Uterus (tissue), 4 donors: ENCODE data around the gene RAI14. TPM values are rescaled to one million over a fixed set of nuclear protein-coding genes. Genes with fewer than 3 reads are reported as not detected.
"Not testable (repeated sequence)": the region's sequence is repeated elsewhere in the genome, so short reads cannot be mapped to it uniquely, and the experiment has no call there.

Experiments
- DNase-seq, 2 donors: peaks; one replicate each; pipeline ENCODE4 v3.0.0-alpha.2; 2019 to 2020
- H3K27ac ChIP-seq, 2 donors: fragments of 200-600 bp; sonication (generic); 1 replicate in 1 of 2; 2 replicates in 1 of 2; pipeline ENCODE4 v1.5.1; 2016 to 2018
- H3K27me3 ChIP-seq, 2 donors: fragments of 200-600 bp; sonication (generic); one replicate each; pipeline ENCODE4 v1.5.1; 2018 to 2019; ENCODE audit warnings: control low read depth in 1 of 2
- H3K36me3 ChIP-seq, 2 donors: fragments of 200-600 bp; sonication (generic); one replicate each; pipeline ENCODE4 v1.5.1; 2019; ENCODE audit warnings: control low read depth in 1 of 2
- H3K4me1 ChIP-seq, 2 donors: fragments of 200-600 bp; sonication (generic); one replicate each; pipeline ENCODE4 v1.5.1; 2018 to 2019; ENCODE audit warnings: control low read depth in 1 of 2
- H3K4me3 ChIP-seq, 2 donors: fragments of 200-600 bp; sonication (generic); 1 replicate in 1 of 2; 2 replicates in 1 of 2; pipeline ENCODE4 v1.5.1; 2018 to 2019; ENCODE audit warnings: mild to moderate bottlenecking in 1 of 2
- H3K9me3 ChIP-seq, 2 donors: fragments of 200-600 bp; sonication (generic); one replicate each; pipeline ENCODE4 v1.5.1; 2019; ENCODE audit warnings: control low read depth in 1 of 2
- POLR2A ChIP-seq, 2 donors: fragments of 450-650 bp; IDR thresholded peaks; one replicate each; pipeline ENCODE4 v1.6.1; 2016; ENCODE audit warnings: antibody characterized with exemption in 2 of 2, mild to moderate bottlenecking in 1 of 2, moderate library complexity in 1 of 2
- intact Hi-C: fragments of 100-400 bp; cut with DNase I; formaldehyde crosslinking; loops from one replicate; pipeline ENCODE4 v1.15.1; 2023; ENCODE audit warnings: low total_unique reads
- total RNA-seq, 4 donors: library from RNA; depleted of rRNA in 3 of 4; stranded (reverse); fragments of >200 nt in 3 of 4; gene quantifications; one replicate each; pipeline versions ENCODE4 v1.1.0 to v1.2.4, GENCODE V29; 2014 to 2023
- TF ChIP-seq, protein P1 (sequence below), 4 experiments: fragments of 200-600 bp in 2 of 4; fragments of 450-650 bp in 2 of 4; sonication (generic) in 2 of 4; IDR thresholded peaks; one replicate each; pipeline ENCODE4 v1.5.1; 2016 to 2019; ENCODE audit warnings: antibody characterized with exemption in 4 of 4, mild to moderate bottlenecking in 2 of 4, moderate library complexity in 1 of 4
- donor health status: DM: yes; HTN: yes; CAD: no.

Gene RAI14
- total RNA-seq, 4 donors from 2014 or later: 32.4 to 264 (median 117) TPM

DNA sequence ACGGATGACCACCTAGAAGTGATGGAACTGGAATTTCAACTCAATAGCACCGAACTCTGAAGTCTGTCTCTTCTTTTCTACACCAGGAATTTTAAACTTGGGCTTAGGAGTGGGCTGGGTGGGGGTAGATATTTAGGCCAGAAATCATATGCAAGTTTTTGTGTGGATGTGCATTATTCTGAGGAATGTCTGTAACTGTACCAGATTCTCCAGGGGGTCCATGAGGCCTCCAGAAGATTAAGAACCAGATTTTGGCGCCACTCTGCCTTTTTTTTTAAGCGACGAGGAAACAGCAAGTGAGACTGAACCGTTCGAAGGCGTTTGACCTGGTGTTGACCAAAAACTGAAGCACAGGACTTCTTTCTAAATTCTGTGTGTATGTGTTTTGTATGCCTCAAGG is 94.1 kb downstream of the RAI14 start:
- TF ChIP-seq, protein P1, sequence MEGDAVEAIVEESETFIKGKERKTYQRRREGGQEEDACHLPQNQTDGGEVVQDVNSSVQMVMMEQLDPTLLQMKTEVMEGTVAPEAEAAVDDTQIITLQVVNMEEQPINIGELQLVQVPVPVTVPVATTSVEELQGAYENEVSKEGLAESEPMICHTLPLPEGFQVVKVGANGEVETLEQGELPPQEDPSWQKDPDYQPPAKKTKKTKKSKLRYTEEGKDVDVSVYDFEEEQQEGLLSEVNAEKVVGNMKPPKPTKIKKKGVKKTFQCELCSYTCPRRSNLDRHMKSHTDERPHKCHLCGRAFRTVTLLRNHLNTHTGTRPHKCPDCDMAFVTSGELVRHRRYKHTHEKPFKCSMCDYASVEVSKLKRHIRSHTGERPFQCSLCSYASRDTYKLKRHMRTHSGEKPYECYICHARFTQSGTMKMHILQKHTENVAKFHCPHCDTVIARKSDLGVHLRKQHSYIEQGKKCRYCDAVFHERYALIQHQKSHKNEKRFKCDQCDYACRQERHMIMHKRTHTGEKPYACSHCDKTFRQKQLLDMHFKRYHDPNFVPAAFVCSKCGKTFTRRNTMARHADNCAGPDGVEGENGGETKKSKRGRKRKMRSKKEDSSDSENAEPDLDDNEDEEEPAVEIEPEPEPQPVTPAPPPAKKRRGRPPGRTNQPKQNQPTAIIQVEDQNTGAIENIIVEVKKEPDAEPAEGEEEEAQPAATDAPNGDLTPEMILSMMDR (IDR thresholded peaks at IDR 0.05): no peak
- no peak for TF ChIP-seq POLR2A (IDR thresholded peaks at IDR 0.05)
- no peak for DNase-seq
- no peak overlapping the region for H3K4me3 ChIP-seq
- no peaks in the 10 kb centered on the region for H3K9me3 ChIP-seq
- intact Hi-C loops: no loop called here
- H3K36me3 ChIP-seq: no peaks in the 10 kb centered on the region
- no peak overlapping the region for H3K27ac ChIP-seq
- no peaks in the 10 kb centered on the region for H3K27me3 ChIP-seq
- no peaks in the 10 kb centered on the region for H3K4me1 ChIP-seq

DNA sequence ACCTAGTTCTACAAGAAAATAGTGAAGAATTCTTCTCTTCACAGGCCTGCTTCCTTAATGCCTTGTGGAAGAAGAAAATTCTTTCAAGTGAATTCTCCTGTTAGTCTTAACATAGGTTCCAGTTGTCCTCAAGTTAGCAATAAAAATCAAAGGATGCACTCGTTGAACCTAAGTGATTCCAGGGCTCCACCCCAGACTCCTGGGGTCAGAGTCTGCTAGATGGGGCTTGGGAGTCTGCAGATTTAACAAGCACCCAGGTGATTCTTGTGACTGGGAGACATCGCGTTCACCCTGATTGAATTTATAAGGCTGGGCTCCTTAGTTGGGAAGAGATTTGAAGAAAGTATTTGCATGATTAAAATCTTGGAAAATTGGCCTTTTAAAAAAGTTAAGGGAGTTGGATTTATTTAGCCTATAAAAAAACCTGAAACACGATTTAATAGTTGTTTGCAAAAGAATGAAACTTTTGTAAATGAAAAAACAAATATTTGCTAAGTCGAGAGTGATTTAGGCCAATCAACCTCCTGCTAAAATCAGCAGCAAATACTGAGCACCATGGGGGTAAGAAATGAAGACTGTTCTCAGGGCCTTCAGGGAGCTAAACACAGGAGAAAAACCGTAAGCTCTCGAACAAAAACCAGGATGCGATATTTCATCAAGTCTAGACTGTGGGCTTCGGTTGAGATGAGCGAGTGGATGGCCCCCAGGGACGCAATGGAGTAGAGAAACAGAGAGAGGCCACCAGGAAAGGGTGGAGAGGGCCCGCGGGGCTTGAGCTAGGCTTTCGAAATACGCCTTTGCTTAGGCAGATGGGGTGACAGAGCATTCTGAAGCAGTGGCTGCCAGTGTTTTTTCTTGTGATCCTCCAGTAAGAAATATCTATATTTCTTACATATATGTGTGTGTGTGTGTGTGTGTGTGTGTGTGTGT is 95.9 kb downstream of the RAI14 start:
- H3K4me3 ChIP-seq: no peak overlapping the region
- no peak overlapping the region for H3K27ac ChIP-seq
- H3K27me3 ChIP-seq: no peaks in the 10 kb centered on the region
- H3K9me3 ChIP-seq: no peaks in the 10 kb centered on the region
- intact Hi-C loops: no loop called here
- no peak for TF ChIP-seq POLR2A (IDR thresholded peaks at IDR 0.05)
- TF ChIP-seq, protein P1 (IDR thresholded peaks at IDR 0.05): no peak
- DNase-seq: no peak
- no peaks in the 10 kb centered on the region for H3K36me3 ChIP-seq
- H3K4me1 ChIP-seq: peaks cover 0 to 2% of the 10 kb centered on the region in 2 donors

DNA sequence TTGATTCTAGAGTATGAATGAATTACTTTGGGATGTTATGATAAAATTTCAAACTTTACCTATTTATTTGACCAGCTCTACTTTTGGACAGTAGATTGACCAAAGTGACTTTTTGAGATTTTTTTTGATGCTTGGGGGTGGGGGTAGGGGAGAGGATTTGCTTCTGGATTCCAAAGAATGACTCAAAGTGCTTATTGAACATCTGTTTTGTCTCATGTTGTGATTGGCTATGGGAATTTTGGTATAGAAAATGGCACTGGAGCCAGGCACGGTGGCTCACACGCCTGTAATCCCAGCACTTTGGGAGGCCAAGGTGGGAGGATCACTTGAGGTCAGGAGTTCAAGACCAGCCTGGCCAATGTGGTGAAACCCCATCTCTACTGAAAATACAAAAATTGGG is 97.1 kb downstream of the RAI14 start:
- H3K9me3 ChIP-seq, DNase-seq, H3K27me3 ChIP-seq, H3K4me1 ChIP-seq, H3K36me3 ChIP-seq, H3K4me3 ChIP-seq, intact Hi-C loops, H3K27ac ChIP-seq: not testable (repeated sequence)

DNA sequence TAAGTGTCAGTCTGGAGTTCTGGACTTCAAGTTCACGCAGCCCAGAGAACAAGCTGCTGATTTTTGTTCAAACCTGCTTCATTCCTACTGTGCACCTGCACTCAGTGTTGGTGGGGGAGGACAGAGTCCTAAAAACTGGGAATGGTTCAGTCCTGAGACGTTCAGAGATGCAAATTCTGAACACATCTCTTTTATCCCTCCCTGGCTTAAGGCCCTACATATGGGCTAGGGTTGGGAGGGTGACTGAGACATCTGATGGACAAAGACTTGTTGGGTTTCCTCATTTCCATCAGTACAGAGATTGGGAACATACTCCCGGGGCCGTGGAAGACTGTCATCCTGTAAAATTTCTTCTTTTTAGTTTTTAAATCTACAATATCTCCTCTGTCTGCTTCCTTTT is 99.8 kb downstream of the RAI14 start:
- H3K9me3 ChIP-seq: no peaks in the 10 kb centered on the region
- no peaks in the 10 kb centered on the region for H3K36me3 ChIP-seq
- intact Hi-C loops: no loop called here
- H3K27ac ChIP-seq: peak overlapping the region; percentile 72 to 73
- H3K4me3 ChIP-seq: no peak overlapping the region
- no peak for DNase-seq
- no peaks in the 10 kb centered on the region for H3K27me3 ChIP-seq
- peaks cover 0 to 2% of the 10 kb centered on the region in 2 donors for H3K4me1 ChIP-seq
- TF ChIP-seq, protein P1 (IDR thresholded peaks at IDR 0.05): no peak
- no peak for TF ChIP-seq POLR2A (IDR thresholded peaks at IDR 0.05)

DNA sequence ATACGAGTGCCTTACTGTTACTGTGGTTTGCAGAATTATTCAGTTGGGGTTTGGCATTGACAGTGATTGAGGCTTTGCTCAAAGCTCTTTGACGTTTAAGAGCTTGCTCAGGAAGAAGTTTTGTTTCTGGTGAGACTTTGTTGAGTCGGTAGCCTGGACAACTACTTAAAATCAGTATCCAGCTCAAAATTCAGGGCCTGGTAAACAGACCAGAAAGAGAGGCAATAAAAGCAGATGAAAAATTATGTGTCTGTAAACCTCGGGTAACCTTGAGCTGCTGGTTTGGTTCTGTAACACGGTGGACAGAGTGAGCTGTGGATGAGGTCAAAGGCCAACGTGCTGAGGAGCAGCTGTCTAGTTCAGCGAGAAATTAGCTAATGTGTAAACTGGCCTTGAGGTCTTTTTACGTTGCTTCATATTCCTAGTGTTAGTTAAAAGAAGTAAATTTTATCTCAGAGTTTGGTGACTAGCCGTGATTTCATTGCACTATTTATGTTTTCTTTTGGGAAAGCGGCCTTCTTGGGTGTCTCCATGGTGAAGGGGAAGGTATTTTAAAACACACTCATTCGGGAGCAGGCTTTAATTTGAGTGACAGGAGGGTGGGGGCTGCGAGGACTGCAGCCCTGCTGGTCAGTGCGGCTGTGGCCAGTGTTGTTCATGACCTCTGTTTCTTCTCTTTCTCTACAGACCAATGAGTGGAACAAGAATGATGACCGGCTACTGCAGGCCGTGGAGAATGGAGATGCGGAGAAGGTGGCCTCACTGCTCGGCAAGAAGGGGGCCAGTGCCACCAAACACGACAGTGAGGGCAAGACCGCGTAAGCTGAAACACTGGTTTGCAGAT is 100.9 kb downstream of the RAI14 start:
- intact Hi-C loops: no loop called here
- H3K9me3 ChIP-seq: no peaks in the 10 kb centered on the region
- H3K27ac ChIP-seq: peak overlapping the region; percentile 72 to 73
- H3K27me3 ChIP-seq: no peaks in the 10 kb centered on the region
- TF ChIP-seq POLR2A (IDR thresholded peaks at IDR 0.05): no peak
- TF ChIP-seq, protein P1 (IDR thresholded peaks at IDR 0.05): no peak
- H3K36me3 ChIP-seq: no peaks in the 10 kb centered on the region
- peaks cover 0 to 2% of the 10 kb centered on the region in 2 donors for H3K4me1 ChIP-seq
- DNase-seq: peak; percentile 59
- no peak overlapping the region for H3K4me3 ChIP-seq
